IPS-20b (cell line): ENCODE measurements around the gene ZNF407.

Experiments
- H3K27ac ChIP-seq: one replicate; pipeline ENCODE4 v1.5.1; 2013; ENCODE audit warnings: low read length
- H3K27me3 ChIP-seq: 2 replicates; pipeline ENCODE4 v1.6.1; 2013; ENCODE audit warnings: mild to moderate bottlenecking, low read length, inconsistent platforms; ENCODE audit not compliant: insufficient read depth
- H3K36me3 ChIP-seq: 2 replicates; pipeline ENCODE4 v1.6.1; 2013; ENCODE audit warnings: low read depth, mild to moderate bottlenecking, inconsistent platforms, low read length, moderate library complexity; ENCODE audit not compliant: insufficient read depth
- H3K4me1 ChIP-seq: 2 replicates; pipeline ENCODE4 v1.6.1; 2013; ENCODE audit warnings: mild to moderate bottlenecking, control low read depth, inconsistent platforms, low read length, moderate library complexity; ENCODE audit not compliant: insufficient read depth
- H3K4me3 ChIP-seq: 2 replicates; pipeline ENCODE4 v1.5.1; 2013; ENCODE audit warnings: mild to moderate bottlenecking, low read length, inconsistent platforms
- H3K9ac ChIP-seq: 2 replicates; pipeline ENCODE4 v1.6.1; 2013; ENCODE audit warnings: low read depth, mild to moderate bottlenecking, inconsistent platforms, low read length, moderate library complexity
- H3K9me3 ChIP-seq: 2 replicates; pipeline ENCODE4 v1.6.1; 2013; ENCODE audit warnings: mild to moderate bottlenecking, low read depth, low read length, inconsistent platforms; ENCODE audit not compliant: insufficient read depth

Gene ZNF407

DNA sequence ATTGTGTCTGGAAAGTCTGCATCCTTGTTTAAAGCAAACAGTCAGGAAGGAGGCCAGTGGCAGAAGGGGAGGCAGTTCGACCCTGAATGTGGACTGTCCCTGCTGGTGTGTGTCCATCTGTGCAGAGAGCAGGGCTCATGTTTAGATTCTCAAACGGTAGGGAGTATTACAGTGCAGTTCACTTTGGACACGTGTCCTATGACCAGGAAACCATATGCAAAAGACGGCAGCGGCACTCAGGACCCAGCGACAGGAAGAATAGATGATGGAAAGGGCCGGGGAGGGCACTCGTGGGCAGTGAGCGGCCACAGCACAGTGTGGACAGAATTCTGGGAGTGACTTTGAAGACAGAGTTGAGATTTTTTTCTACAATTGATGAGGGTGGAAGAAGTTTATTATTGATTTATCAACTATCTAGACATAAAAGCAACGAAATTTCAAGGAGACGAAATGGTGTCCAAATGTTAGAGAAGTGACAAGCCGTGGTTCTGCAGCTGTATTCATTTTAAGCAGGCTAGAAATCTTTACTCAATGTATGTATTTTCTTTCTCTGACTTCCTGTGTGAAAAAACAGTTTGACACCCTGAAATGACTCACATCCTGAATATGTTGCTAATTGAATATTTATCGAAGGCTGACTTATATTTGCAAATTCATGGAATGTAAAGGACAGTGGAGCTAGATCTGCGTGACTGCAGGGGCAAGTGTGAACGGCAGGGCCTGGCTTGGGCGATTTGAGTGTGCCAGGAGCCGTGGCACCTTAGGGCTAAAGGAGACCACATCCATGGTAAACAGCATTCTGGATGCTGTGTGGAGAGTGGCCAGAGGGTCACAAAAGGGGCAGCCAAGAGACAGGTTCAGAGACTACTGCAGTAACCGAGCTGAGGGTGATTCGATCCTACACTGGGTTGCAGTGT, 397.1 kb downstream of the ZNF407 start:
- Histone ChIP-seq H3K36me3 (no peaks in the 10 kb centered on the region), H3K27ac (no peak overlapping the region), H3K4me1 (peaks cover 5% of the 10 kb centered on the region; the same call in 1 of the 2 replicates), H3K9me3 (no peaks in the 10 kb centered on the region), H3K9ac (no peak overlapping the region), H3K4me3 (no peak overlapping the region), H3K27me3 (no peaks in the 10 kb centered on the region)

DNA sequence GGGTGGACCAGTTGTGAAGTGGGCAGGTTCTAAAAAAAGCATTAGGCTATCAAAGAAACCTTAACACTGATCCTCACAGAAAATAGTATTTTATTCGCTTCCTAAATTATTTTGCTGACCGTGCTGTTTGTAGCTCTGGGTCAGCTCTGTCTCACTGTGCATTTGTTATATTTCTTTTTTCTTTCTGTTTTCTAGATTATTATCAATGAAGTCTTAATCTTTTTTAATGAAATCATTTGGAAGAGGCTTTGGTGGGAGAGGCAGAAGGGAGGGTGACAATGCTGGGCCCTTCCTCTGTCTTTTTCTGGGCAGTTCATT, 397.7 kb downstream of the ZNF407 start:
- no peak overlapping the region for H3K27ac ChIP-seq
- H3K9me3 ChIP-seq: no peaks in the 10 kb centered on the region
- no peaks in the 10 kb centered on the region for H3K36me3 ChIP-seq
- H3K4me1 ChIP-seq: peaks cover 5% of the 10 kb centered on the region; the same call in 1 of the 2 replicates
- H3K9ac ChIP-seq: no peak overlapping the region
- no peak overlapping the region for H3K4me3 ChIP-seq
- no peaks in the 10 kb centered on the region for H3K27me3 ChIP-seq

DNA sequence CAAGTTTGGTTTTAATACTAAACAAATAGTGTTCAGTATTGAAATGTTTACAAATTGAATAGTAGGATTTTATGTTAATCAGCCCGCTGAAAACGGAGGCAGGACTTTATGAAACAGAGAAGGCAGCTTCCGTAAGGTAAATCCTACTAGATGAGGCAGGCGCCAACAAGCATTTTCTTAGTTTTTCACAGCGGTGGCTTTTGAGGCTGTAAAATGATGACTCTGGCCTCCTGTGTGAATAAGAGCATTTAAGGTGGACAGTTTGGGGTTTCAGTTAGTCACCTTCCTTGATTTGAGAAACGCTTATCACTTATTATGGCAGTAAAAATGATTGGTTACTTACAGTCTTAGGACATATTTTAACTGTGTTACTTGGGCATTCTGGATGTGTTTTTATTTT, 398.4 kb downstream of the ZNF407 start:
- Histone ChIP-seq H3K4me3 (no peak overlapping the region), H3K36me3 (no peaks in the 10 kb centered on the region), H3K4me1 (peaks cover 5% of the 10 kb centered on the region; the same call in 1 of the 2 replicates), H3K27ac (no peak overlapping the region), H3K27me3 (no peaks in the 10 kb centered on the region), H3K9ac (no peak overlapping the region), H3K9me3 (no peaks in the 10 kb centered on the region)

DNA sequence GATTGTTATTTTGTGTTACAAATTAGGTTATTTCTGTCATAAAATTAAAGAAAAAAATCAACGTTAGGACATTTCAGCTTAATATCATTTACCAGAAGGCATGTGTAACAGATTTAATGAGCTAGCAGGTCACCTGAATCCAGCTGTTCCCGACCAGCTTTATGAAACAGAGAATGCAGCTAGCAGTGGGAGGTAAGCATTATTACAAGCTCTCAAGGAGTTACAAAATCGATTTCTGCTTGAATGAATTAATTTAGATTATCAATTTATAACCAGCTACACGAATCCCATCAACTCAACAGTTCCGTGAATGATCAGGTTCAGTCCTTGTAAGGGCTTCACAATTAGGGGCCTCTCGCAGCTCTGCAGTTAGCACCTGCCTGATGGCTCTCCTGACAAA, 399.3 kb downstream of the ZNF407 start:
- H3K27ac ChIP-seq: no peak overlapping the region
- peaks cover 5% of the 10 kb centered on the region; the same call in 1 of the 2 replicates for H3K4me1 ChIP-seq
- H3K27me3 ChIP-seq: no peaks in the 10 kb centered on the region
- no peaks in the 10 kb centered on the region for H3K36me3 ChIP-seq
- no peak overlapping the region for H3K4me3 ChIP-seq
- no peak overlapping the region for H3K9ac ChIP-seq
- H3K9me3 ChIP-seq: no peaks in the 10 kb centered on the region

DNA sequence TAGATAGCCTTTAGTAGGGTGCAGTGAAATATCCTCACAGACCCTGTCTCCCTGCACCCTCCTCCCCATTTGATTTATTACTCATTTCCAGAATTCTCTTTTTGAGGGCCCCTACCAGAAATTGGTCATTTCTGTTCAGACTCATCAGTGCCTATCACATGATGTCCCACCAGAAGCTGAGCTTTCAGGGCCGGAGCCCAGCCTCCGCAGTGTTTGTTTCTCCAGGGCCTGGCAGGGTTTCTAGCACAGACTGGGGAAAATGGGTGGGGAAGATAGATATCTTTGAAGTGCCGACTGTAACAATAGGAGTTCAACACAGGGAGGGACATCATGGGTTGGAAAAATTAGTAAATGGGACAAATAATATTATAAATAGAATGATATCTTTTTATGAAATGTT, 403.2 kb downstream of the ZNF407 start:
- Histone ChIP-seq H3K27ac (no peak overlapping the region), H3K4me3 (no peak overlapping the region), H3K36me3 (no peaks in the 10 kb centered on the region), H3K9me3 (no peaks in the 10 kb centered on the region), H3K27me3 (no peaks in the 10 kb centered on the region), H3K9ac (no peak overlapping the region), H3K4me1 (peaks cover 5% of the 10 kb centered on the region; the same call in 1 of the 2 replicates)

DNA sequence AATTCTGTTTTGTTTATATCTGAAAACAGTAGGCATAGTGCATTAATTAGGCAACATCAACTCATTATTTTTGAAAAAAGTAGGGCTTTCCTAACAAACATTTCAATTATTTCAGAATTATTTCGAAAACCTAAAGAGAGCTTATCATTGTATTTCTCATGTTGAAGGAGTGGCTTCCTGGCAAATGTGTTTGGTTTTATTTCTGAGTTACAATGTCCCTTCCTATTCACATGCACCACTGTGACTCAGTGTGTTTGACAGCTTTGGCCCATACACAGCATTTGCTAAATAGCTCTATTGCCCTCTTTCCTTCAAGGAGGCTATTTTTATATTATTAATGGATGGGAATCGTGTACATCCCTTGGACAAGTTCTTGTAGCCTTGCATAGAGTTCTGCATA, 405.4 kb downstream of the ZNF407 start:
- H3K36me3 ChIP-seq: no peaks in the 10 kb centered on the region
- H3K9me3 ChIP-seq: no peaks in the 10 kb centered on the region
- no peak overlapping the region for H3K4me3 ChIP-seq
- no peaks in the 10 kb centered on the region for H3K27me3 ChIP-seq
- H3K9ac ChIP-seq: no peak overlapping the region
- no peak overlapping the region for H3K27ac ChIP-seq
- no peaks in the 10 kb centered on the region; the same call in 1 of the 2 replicates for H3K4me1 ChIP-seq

DNA sequence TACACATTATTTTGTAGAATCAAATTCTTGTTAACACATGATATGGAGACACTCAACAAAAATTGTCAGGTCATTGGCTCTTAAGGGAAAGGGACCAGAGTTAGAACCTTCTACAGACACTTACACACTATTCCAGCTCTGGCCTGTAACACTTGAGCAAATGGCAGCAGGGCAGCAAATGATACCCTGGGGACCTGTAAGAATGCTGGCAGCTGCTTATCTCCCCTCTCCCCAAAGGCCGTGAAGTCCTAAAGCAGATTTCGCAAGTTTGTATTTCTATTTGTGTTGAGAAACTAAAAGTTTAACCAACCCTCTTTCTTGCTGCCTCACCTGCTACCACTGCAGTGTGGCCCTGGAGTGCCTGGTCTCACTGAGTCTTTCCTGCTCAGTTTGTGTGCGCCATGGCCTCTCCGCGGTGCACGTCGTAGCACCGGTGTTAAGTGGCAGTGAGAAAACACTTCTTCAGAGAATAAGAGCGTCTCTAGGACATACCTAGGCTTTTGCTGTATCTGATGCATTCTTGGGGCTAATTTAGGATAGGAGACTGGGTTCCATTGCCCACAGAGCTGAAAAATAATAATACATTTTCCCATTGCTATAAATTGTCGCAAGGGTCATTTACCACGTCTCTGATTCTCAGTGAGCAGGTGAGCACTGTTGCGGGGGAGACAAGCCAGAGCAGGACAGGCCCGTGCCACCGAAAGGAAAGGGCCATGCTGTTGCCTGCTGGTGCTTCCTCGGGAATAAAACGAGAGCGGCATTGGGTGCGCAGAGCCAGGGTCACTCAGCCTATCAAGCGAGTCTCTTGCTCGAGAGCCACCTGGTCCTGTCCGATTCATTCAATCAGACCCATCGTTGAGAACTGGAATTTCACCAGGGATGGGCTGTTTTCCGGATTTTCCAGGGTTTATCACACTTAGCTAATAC, 406.4 kb downstream of the ZNF407 start:
- H3K27ac ChIP-seq: no peak overlapping the region
- no peaks in the 10 kb centered on the region for H3K9me3 ChIP-seq
- no peaks in the 10 kb centered on the region for H3K36me3 ChIP-seq
- no peaks in the 10 kb centered on the region; the same call in 1 of the 2 replicates for H3K4me1 ChIP-seq
- no peak overlapping the region for H3K9ac ChIP-seq
- no peaks in the 10 kb centered on the region for H3K27me3 ChIP-seq
- no peak overlapping the region for H3K4me3 ChIP-seq

DNA sequence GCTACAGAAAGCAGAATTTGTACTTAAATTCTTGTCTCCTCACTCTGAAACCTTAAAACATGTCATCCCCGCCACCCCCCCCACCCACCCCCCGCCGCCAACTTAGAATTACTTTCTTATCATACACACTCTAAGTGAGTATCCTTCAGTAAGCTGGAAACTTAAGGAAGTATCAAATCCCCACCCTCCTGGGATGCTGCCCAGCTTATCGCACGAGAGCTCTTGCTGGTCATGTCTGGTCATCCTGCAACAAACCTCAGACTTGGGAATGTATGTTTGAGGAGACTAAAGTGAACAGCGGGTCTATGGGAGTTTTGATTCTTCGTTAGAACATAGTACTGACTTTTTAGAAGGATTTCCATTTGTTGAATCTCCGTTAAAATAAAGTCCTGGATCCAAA, 408.0 kb downstream of the ZNF407 start:
- H3K27ac ChIP-seq: no peak overlapping the region
- H3K4me3 ChIP-seq: no peak overlapping the region
- H3K9ac ChIP-seq: no peak overlapping the region
- no peaks in the 10 kb centered on the region for H3K27me3 ChIP-seq
- H3K4me1 ChIP-seq: no peaks in the 10 kb centered on the region; the same call in 1 of the 2 replicates
- no peaks in the 10 kb centered on the region for H3K9me3 ChIP-seq
- no peaks in the 10 kb centered on the region for H3K36me3 ChIP-seq

DNA sequence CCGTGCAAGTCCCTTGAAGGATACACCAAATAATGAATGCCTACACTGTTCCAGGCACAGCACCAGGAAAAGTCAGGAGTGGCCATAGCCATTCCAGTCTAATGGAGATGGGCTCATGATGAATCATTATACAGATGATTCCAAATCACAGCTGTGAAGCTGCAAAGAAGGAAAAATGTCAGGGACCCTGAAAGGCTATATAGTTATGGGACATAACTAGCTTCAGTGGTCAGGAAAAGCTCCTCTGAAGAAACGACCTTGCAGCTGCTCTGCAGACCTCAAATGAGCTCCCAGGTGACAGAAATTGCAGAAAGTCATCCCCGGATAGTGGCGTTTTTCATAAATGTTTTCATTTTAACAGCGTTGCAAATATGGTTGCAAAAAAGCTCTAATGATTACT, 410.5 kb downstream of the ZNF407 start:
- Histone ChIP-seq H3K9ac (no peak overlapping the region), H3K27ac (no peak overlapping the region), H3K4me3 (no peak overlapping the region), H3K4me1 (peaks cover 2% of the 10 kb centered on the region; the same call in 1 of the 2 replicates), H3K27me3 (no peaks in the 10 kb centered on the region), H3K36me3 (no peaks in the 10 kb centered on the region), H3K9me3 (no peaks in the 10 kb centered on the region)

DNA sequence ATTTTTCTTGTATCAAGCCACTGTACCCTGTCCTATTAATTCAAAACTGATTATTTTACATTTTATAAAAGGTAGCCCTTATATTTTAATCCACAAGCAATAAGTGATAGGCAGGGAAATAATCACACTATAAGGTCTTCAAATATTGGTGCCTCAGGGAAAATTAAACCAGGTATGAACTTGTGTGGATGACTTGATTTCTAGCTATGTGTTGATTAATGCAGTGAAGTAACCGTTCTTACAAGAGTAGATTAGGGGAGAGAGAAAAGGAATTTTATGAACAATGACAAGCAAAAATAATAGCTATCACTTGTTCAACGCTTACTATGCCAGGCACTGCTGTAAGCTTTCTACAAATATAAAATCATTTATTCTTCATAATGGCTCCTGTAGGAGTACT, 411.6 kb downstream of the ZNF407 start:
- H3K4me1 ChIP-seq: 0 out of 2 replicates have a peak, but pooled peaks cover 2% of the 10 kb centered on the region
- H3K9me3 ChIP-seq: no peaks in the 10 kb centered on the region
- no peak overlapping the region for H3K27ac ChIP-seq

DNA sequence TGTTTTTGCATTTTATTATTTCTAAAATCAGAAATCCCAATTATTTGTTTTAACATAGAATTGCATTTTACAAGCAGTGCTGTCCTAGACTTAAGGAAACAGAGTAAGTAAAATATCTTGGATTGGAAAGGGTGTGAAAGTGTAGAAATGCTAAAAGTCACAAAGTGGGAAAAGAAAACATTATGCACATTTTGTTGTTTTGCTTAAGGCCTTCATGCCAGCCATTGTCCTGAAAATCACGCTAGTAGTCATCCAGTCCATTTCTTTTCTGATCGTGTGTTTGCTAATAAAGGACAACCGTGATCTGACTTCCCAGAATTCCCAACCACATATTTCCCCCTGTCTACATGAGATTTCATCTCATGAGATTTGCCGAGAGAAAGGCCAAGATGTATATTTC, 412.2 kb downstream of the ZNF407 start:
- Histone ChIP-seq H3K4me3 (no peak overlapping the region), H3K27me3 (no peaks in the 10 kb centered on the region), H3K9me3 (no peaks in the 10 kb centered on the region), H3K36me3 (no peaks in the 10 kb centered on the region), H3K4me1 (0 out of 2 replicates have a peak, but pooled peaks cover 2% of the 10 kb centered on the region), H3K27ac (no peak overlapping the region), H3K9ac (no peak overlapping the region)

More for the DNA sequence above, 411.6 kb downstream of the ZNF407 start:
- Histone ChIP-seq H3K36me3 (no peaks in the 10 kb centered on the region), H3K4me3 (no peak overlapping the region), H3K27me3 (no peaks in the 10 kb centered on the region), H3K9ac (no peak overlapping the region)
